HepG2 (cell line): Measurements from ENCODE around the gene PRPF4. TPM values are rescaled to one million over a fixed set of nuclear protein-coding genes. Genes with fewer than 3 reads are reported as not detected.

ENCODE experiments used
- CHCHD3 ChIP-seq: sonication (generic); formaldehyde crosslinking; IDR thresholded peaks from 2 replicates; pipeline ENCODE4 v1.8.0; 2022; ENCODE audit warnings: mild to moderate bottlenecking, missing genetic modification reagents, moderate library complexity
- NFYB ChIP-seq: sonication (generic); formaldehyde crosslinking; IDR thresholded peaks from 2 replicates; pipeline ENCODE4 v1.4.0; 2020; ENCODE audit warnings: missing genetic modification reagents
- NKX3-1 ChIP-seq: sonication (generic); formaldehyde crosslinking; IDR thresholded peaks from 2 replicates; pipeline ENCODE4 v1.5.0; 2020; ENCODE audit warnings: missing genetic modification reagents
- POLR2AphosphoS5 ChIP-seq: IDR thresholded peaks from 2 replicates; pipeline ENCODE4 v1.6.1; 2012; ENCODE audit warnings: low read depth, low read length
- RNF2 ChIP-seq: fragments of 450-650 bp; conservative IDR thresholded peaks from 2 replicates; pipeline ENCODE4 v1.6.1; 2016; ENCODE audit warnings: low read depth
- SCMH1 ChIP-seq: sonication (generic); formaldehyde crosslinking; IDR thresholded peaks from 2 replicates; pipeline ENCODE4 v1.9.0; 2021; ENCODE audit warnings: missing genetic modification reagents, mild to moderate bottlenecking, borderline replicate concordance
- YY1 ChIP-seq: IDR thresholded peaks from 2 replicates; pipeline ENCODE4 v1.6.1; 2011; ENCODE audit warnings: low read length, low read depth, moderate library complexity, mild to moderate bottlenecking; ENCODE audit not compliant: insufficient read depth, insufficient replicate concordance
- ZNF350 ChIP-seq: sonication (generic); formaldehyde crosslinking; IDR thresholded peaks from 2 replicates; pipeline ENCODE4 v1.4.0; 2020; ENCODE audit warnings: mild to moderate bottlenecking, low read depth, missing genetic modification reagents, borderline replicate concordance
- ZNF484 ChIP-seq: sonication (generic); formaldehyde crosslinking; IDR thresholded peaks from 2 replicates; pipeline ENCODE4 v1.5.1; 2020; ENCODE audit warnings: mild to moderate bottlenecking, low read depth, missing genetic modification reagents, borderline replicate concordance
- ZNF547 ChIP-seq: sonication (generic); formaldehyde crosslinking; IDR thresholded peaks from 2 replicates; pipeline ENCODE4 v1.5.1; 2020; ENCODE audit warnings: mild to moderate bottlenecking, missing genetic modification reagents
- ZSCAN31 ChIP-seq: sonication (generic); formaldehyde crosslinking; IDR thresholded peaks from 2 replicates; pipeline ENCODE4 v1.5.0; 2020; ENCODE audit warnings: low read depth, mild to moderate bottlenecking, missing genetic modification reagents
- polyA plus RNA-seq, 8 experiments: library from polyadenylated mRNA; depleted of rRNA in 3 of 8; stranded (reverse) in 7 of 8; unstranded in 1 of 8; fragments of >200 nt; fragmentation: Illumina TruSeq in 4 of 8; extraction: Trizol in 4 of 8; gene quantifications; 2 replicates each; pipeline versions ENCODE4 v1.2.1 to v1.2.3, GENCODE V29; 2011 to 2016; ENCODE audit warnings: low read depth in 4 of 8, missing spikeins in 1 of 8, mixed read lengths in 1 of 8; ENCODE audit not compliant: insufficient read depth in 1 of 8
- total RNA-seq, 5 experiments: library from RNA; depleted of rRNA; stranded (reverse); fragments of >200 nt; fragmentation: Illumina TruSeq; extraction: Trizol; gene quantifications; 2 replicates each; pipeline ENCODE4 v1.2.3, GENCODE V29; 2016; ENCODE audit warnings: low read depth in 1 of 5
- TF ChIP-seq, protein P1 (sequence below): IDR thresholded peaks from 2 replicates; pipeline ENCODE4 v1.4.0; 2020; ENCODE audit warnings: mild to moderate bottlenecking, missing genetic modification reagents
- TF ChIP-seq, protein P2 (sequence below): sonication (generic); formaldehyde crosslinking; IDR thresholded peaks from 2 replicates; pipeline ENCODE4 v1.4.0; 2020; ENCODE audit warnings: missing genetic modification reagents
- TF ChIP-seq, protein P3 (sequence below): sonication (generic); formaldehyde crosslinking; IDR thresholded peaks from 2 replicates; pipeline ENCODE4 v1.5.0; 2020; ENCODE audit warnings: mild to moderate bottlenecking, missing genetic modification reagents
- TF ChIP-seq, protein P4 (sequence below): sonication (generic); formaldehyde crosslinking; IDR thresholded peaks from 2 replicates; pipeline ENCODE4 v1.8.0; 2022; ENCODE audit warnings: mild to moderate bottlenecking, missing genetic modification reagents, moderate library complexity
- TF ChIP-seq, protein P5 (sequence below): sonication (generic); formaldehyde crosslinking; IDR thresholded peaks from 2 replicates; pipeline ENCODE4 v1.5.1; 2020; ENCODE audit warnings: mild to moderate bottlenecking, moderate library complexity, missing genetic modification reagents

The PRPF4 gene
- total and polyA plus RNA-seq, 2 of the 13 experiments (the other 11 are each of a cell fraction or from before 2014, with no cell fraction given): 10.3 to 49.0 TPM

DNA sequence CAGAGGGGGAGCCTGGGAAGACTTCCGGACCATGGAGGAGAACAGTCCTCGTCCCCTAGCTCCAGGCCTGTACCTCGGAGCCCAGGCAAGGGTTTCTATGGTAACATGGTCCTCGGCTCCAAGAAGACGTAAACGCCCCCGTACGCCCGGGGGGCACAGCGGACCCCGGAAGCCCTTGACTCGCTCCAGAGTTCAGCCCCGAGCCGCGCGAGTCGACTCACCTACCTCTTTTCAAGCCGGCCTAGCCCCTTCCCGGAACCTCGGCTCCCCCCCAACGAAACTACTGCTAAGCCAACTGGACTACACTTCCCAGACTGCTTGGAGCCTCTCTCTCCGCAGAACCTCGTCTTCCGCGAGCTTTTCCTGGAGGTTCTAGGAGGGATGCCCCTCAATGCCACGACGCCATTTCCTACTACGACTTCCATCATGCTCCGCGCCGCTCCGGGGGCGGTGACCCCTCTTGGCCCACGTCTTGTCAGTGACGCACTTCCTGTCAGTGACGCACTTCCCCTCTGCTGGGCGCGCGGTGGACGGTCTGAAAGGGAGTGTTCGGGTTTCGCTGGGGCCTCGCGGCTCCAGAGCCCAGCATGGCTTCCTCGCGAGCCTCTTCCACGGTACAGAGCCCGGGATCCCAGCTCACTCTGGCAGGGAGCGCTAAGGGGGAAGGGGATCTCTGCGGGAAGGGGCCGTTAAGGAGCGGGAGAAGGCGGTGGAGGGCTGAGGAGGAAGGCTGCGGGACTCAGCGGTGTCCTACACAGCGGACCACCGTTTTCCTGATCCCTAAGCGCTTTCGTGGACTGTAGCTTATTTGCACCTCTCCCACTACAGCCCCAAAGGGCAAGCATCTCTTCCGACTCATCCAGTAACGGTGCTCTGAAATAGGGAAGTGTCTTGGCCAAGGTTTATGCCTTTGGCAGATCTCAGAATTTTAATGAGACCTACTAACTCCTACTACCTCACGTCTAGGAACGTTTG lies at the start of gene PRPF4, which contains the start of gene CDC26 (continued):
- TF ChIP-seq, protein P1, sequence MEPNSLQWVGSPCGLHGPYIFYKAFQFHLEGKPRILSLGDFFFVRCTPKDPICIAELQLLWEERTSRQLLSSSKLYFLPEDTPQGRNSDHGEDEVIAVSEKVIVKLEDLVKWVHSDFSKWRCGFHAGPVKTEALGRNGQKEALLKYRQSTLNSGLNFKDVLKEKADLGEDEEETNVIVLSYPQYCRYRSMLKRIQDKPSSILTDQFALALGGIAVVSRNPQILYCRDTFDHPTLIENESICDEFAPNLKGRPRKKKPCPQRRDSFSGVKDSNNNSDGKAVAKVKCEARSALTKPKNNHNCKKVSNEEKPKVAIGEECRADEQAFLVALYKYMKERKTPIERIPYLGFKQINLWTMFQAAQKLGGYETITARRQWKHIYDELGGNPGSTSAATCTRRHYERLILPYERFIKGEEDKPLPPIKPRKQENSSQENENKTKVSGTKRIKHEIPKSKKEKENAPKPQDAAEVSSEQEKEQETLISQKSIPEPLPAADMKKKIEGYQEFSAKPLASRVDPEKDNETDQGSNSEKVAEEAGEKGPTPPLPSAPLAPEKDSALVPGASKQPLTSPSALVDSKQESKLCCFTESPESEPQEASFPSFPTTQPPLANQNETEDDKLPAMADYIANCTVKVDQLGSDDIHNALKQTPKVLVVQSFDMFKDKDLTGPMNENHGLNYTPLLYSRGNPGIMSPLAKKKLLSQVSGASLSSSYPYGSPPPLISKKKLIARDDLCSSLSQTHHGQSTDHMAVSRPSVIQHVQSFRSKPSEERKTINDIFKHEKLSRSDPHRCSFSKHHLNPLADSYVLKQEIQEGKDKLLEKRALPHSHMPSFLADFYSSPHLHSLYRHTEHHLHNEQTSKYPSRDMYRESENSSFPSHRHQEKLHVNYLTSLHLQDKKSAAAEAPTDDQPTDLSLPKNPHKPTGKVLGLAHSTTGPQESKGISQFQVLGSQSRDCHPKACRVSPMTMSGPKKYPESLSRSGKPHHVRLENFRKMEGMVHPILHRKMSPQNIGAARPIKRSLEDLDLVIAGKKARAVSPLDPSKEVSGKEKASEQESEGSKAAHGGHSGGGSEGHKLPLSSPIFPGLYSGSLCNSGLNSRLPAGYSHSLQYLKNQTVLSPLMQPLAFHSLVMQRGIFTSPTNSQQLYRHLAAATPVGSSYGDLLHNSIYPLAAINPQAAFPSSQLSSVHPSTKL: peak; percentile 43; the same call in 1 of the 2 replicates
- TF ChIP-seq ZNF484 (no peak), ZNF547 (CRISPR knock-in tag) (peak; percentile 31; the same call in 1 of the 2 replicates), CHCHD3 (CRISPR knock-in tag) (no peak), ZNF350 (CRISPR knock-in tag) (peak; percentile 86), YY1 (peak; percentile 86), ZSCAN31 (CRISPR knock-in tag) (peak; percentile 89), NKX3-1 (0 out of 2 replicates have a peak, but pooled peaks have one; percentile 26), POLR2AphosphoS5 (peak; percentile 95), NFYB (CRISPR knock-in tag) (peak; percentile 58), RNF2 (0 out of 2 replicates have a peak, but pooled peaks have one; percentile 34), SCMH1 (CRISPR knock-in tag) (no peak)
- TF ChIP-seq, protein P2, sequence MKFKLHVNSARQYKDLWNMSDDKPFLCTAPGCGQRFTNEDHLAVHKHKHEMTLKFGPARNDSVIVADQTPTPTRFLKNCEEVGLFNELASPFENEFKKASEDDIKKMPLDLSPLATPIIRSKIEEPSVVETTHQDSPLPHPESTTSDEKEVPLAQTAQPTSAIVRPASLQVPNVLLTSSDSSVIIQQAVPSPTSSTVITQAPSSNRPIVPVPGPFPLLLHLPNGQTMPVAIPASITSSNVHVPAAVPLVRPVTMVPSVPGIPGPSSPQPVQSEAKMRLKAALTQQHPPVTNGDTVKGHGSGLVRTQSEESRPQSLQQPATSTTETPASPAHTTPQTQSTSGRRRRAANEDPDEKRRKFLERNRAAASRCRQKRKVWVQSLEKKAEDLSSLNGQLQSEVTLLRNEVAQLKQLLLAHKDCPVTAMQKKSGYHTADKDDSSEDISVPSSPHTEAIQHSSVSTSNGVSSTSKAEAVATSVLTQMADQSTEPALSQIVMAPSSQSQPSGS (CRISPR knock-in tag): peak; percentile 78
- TF ChIP-seq, protein P3, sequence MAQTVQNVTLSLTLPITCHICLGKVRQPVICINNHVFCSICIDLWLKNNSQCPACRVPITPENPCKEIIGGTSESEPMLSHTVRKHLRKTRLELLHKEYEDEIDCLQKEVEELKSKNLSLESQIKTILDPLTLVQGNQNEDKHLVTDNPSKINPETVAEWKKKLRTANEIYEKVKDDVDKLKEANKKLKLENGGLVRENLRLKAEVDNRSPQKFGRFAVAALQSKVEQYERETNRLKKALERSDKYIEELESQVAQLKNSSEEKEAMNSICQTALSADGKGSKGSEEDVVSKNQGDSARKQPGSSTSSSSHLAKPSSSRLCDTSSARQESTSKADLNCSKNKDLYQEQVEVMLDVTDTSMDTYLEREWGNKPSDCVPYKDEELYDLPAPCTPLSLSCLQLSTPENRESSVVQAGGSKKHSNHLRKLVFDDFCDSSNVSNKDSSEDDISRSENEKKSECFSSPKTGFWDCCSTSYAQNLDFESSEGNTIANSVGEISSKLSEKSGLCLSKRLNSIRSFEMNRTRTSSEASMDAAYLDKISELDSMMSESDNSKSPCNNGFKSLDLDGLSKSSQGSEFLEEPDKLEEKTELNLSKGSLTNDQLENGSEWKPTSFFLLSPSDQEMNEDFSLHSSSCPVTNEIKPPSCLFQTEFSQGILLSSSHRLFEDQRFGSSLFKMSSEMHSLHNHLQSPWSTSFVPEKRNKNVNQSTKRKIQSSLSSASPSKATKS (CRISPR knock-in tag): no peak
- TF ChIP-seq, protein P4, sequence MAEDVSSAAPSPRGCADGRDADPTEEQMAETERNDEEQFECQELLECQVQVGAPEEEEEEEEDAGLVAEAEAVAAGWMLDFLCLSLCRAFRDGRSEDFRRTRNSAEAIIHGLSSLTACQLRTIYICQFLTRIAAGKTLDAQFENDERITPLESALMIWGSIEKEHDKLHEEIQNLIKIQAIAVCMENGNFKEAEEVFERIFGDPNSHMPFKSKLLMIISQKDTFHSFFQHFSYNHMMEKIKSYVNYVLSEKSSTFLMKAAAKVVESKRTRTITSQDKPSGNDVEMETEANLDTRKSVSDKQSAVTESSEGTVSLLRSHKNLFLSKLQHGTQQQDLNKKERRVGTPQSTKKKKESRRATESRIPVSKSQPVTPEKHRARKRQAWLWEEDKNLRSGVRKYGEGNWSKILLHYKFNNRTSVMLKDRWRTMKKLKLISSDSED: no peak
- TF ChIP-seq, protein P5, sequence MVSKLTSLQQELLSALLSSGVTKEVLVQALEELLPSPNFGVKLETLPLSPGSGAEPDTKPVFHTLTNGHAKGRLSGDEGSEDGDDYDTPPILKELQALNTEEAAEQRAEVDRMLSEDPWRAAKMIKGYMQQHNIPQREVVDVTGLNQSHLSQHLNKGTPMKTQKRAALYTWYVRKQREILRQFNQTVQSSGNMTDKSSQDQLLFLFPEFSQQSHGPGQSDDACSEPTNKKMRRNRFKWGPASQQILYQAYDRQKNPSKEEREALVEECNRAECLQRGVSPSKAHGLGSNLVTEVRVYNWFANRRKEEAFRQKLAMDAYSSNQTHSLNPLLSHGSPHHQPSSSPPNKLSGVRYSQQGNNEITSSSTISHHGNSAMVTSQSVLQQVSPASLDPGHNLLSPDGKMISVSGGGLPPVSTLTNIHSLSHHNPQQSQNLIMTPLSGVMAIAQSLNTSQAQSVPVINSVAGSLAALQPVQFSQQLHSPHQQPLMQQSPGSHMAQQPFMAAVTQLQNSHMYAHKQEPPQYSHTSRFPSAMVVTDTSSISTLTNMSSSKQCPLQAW: peak; percentile 76; the same call in 1 of the 2 replicates
